Femur (tissue), 1 donor: ENCODE measurements around the gene EDC4.
"Not testable (repeated sequence)": the region's sequence is repeated elsewhere in the genome, so short reads cannot be mapped to it uniquely, and the experiment has no call there.

Experiments used
- DNase-seq: peaks from one replicate; pipeline ENCODE4 v3.0.0-alpha.2; 2017

The EDC4 gene, protein sequence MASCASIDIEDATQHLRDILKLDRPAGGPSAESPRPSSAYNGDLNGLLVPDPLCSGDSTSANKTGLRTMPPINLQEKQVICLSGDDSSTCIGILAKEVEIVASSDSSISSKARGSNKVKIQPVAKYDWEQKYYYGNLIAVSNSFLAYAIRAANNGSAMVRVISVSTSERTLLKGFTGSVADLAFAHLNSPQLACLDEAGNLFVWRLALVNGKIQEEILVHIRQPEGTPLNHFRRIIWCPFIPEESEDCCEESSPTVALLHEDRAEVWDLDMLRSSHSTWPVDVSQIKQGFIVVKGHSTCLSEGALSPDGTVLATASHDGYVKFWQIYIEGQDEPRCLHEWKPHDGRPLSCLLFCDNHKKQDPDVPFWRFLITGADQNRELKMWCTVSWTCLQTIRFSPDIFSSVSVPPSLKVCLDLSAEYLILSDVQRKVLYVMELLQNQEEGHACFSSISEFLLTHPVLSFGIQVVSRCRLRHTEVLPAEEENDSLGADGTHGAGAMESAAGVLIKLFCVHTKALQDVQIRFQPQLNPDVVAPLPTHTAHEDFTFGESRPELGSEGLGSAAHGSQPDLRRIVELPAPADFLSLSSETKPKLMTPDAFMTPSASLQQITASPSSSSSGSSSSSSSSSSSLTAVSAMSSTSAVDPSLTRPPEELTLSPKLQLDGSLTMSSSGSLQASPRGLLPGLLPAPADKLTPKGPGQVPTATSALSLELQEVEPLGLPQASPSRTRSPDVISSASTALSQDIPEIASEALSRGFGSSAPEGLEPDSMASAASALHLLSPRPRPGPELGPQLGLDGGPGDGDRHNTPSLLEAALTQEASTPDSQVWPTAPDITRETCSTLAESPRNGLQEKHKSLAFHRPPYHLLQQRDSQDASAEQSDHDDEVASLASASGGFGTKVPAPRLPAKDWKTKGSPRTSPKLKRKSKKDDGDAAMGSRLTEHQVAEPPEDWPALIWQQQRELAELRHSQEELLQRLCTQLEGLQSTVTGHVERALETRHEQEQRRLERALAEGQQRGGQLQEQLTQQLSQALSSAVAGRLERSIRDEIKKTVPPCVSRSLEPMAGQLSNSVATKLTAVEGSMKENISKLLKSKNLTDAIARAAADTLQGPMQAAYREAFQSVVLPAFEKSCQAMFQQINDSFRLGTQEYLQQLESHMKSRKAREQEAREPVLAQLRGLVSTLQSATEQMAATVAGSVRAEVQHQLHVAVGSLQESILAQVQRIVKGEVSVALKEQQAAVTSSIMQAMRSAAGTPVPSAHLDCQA (N-terminal part only)

DNA sequence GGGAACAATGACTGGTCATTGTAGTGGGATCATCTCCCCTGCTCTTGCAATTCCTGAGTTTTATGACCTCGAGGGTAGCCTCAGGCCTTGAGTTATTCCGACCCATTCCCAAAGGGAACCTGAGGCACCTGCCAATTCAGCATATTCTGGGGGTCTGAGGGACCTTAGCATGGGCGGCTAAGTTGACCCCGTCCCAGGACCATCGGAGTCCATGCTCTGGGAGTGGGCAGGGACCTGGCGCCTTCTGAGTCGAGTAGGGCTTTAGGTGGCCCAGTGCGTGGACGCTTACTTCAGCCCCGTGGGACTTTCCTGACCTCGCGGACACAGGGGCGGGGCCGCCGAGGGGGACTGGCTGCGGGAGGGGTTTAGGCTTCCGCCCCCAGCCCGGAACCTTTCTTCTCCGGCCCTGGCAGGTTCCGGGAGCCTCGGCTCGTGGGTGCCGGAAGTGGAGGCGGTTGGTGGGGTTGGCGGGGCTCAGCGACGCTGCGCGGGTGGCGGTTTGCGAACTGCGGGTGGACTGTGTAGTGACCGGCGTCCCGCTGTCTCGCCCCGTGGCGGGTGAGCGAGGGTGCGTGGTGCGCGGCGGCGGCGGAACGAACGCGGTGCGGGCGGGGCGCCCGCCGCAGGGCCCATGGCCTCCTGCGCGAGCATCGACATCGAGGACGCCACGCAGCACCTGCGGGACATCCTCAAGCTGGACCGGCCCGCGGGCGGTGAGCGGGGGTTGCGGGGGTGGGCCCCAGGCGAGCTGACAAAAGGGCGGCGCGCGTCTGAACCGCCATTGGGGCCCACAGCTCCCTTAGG lies at the start of gene EDC4:
Gene EDC4, plus strand, starts transcription at position 422 of the 804 bp plus-strand sequence. Its CDS starts 210 bp downstream, at position 632.
- DNase-seq: peak; percentile 87

DNA sequence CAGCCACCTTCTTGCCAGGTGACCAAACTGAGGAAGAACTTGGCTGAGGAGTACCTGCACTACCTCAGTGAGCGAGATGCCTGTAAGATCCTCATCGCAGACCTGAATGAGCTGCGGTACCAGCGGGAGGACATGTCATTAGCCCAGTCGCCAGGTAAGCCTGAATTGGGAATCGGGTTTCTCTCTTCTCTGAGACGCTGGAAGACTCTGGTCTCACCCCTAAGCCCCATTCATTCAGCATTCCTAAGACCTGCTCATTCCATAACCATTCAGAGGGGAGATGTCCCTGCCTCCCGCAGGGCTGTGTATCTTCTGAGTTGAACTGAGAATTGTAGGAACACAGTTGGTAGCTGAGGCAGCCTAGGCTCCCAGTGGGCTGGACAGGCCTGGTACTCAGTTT lies 47.7 kb upstream of the EDC4 start:
- DNase-seq: no peak

DNA sequence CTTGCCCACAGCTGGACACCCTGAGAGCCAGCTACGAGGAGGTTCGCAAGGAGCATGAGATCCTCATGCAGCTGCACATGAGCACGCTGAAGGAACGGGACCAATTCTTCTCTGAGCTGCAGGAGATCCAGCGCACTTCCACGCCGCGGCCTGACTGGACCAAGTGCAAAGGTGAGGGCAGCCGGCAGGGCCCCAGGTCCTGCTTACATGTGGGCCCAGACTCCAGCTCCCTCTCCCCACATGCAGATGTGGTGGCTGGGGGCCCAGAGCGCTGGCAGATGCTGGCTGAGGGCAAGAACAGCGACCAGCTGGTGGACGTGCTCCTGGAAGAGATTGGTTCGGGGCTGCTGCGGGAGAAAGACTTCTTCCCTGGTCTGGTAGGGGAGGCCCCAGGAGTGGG lies 46.9 kb upstream of the EDC4 start:
- DNase-seq: no peak

DNA sequence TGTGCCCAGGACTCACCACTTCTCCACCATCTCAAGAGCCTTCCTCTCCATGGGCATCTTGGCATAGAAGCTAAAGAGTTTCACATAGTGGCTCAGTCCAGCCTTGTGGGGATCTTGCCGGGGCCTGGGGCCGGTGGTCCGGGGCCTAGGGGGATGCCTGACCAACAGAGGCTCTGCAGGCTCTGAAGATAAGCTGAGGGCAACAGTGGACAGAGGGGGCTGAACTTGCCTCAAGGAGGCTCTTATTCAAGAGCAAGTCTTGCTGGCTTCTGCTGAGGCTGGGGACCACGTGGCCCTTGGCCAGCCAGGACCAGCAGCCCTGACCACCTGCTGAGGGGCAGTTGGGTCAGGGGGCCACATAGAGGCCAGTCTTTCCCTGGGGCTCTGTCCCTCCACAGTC lies 44.2 kb upstream of the EDC4 start:
- DNase-seq: no peak

DNA sequence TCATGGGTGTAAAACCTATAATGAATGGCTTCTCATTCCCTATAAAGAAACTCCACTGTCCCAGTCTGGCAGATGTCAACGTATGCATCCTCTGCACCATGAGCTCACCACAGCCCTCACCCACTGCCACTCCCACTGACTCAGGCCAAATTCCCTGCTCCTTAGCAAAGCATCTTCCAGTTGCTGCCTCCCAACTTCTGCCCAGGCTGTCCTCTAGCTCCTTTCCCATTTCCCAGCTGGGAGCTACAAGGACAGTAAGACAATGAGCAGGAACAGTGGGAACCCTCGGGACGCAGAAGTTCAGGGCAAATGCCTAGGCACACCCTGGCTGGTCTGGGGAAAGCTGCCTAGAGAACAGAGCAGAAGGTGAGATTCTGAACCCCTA lies 39.8 kb upstream of the EDC4 start:
- DNase-seq: peak; percentile 57

DNA sequence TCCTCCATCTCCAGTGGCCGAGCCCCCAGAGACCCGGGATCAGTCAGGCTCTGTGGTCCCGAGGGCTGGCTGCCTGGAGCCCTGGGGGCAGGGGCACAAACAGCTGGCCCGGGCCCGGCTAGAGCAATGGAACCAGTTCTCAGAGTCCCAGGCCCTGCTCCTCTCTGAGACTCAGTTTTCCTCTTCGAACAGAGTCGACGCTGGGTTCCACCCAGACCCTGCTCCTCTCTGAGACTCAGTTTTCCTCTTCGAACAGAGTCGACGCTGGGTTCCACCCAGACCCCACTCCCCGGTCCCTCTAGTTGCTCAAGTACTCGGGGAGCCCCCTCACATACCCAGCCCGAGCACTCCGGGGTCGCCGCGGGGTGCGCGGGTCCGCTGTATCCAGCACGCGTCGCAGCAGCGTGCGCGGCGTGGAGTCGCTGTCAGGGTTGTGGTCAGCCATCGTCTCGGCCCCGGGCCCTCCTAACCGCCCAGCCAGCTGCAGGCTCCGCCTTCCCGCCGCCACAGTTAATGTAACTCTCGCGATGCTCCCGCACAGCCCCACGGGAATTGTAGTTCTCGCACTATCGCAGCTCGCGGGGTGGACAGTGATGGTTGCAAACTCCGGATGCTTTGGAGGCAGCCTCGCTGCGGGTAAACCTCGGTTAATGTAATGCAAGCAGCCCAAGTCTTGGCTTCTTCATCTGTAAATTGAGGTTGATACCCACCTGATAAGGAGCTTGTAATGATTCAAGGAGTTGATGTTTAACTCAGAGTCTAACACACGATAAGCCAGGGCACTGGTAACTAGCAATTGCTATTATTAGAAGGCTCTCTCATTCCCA lies 39.2 kb upstream of the EDC4 start:
- DNase-seq: peak; percentile 97

DNA sequence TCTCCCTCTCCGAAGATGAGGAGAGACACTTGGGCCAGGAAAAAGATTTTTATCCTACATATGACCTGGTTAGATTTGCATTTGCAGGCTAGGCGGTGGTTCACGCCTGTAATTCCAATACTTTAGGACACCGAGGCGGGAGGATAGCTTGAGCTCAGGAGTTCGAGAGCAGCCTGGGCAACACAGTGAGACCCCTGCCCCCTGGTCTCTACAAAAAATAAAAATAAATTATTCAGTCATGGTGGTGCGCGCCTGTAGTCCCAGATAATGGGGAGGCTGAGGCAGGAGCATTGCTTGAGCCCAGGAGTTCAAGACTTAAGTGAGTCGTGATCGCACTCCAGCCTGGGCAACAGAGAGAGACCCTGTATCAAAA lies 38.6 kb upstream of the EDC4 start:
- no peak for DNase-seq

DNA sequence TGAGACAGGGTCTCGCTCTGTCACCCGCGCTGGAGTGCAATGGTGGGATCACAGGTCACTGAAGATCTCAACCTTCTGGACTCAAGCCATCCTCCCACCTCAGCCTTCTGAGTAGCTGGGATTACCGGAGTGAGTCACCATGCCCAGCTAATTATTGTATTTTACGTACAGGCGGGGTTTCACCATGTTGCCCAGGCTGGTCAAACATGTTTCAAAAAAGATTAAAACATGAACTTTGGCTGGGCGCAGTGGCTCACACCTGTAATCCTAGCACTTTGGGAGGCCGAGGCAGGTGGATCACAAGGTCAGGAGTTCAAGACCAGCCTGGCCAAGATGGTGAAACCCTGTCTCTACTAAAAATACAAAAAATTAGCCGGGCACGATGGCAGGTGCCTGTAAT lies 35.7 kb upstream of the EDC4 start:
- not testable (repeated sequence) for DNase-seq

DNA sequence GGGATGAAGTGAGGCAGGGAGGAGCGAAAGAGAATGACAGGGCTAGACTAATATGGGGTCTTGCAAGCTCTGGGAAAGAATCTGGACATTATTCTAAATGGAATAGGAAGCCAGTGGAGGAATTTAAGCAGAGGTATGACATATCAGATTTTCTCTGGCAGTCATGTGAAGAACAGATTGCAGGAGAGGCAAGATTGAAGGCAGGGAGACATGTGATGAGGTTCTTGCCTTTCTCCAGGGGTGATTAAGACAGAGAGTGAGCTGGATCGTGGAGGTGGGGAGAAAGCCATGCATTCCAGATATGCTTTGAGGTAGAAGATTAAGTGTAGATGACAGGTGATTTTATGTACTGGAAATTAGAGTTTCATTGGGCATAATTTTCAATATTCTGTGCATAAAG lies 35.0 kb upstream of the EDC4 start:
- DNase-seq: no peak

DNA sequence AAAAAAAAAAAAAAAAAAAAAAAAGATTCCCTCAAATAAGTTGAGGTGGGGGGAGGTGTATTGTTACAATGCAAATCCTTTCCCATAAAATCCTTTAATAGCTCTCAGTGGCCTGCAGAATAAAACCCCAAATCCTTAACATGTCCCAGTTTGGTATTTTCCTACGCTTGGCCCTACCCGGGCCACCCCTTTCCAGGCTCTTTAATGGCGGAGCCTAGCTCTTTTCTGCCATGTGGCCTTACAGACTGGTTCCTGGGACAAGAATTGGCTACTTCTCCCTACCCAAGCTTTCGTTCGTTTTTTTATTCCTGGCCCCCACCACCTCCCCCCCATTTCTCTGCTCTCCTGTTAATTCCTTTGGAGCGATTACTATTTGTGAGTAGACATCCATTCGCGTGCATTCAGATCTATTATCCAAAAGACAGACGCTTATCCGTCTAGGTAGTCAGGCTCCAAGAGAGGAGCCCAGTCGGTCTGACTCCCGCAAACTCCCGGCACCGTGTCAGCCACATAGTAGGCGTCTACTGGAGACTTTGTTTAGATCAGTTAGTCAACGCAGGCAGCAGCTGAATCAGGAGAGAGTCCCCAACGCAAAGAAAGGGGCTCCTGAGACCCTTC lies 31.5 kb upstream of the EDC4 start:
- no peak for DNase-seq

DNA sequence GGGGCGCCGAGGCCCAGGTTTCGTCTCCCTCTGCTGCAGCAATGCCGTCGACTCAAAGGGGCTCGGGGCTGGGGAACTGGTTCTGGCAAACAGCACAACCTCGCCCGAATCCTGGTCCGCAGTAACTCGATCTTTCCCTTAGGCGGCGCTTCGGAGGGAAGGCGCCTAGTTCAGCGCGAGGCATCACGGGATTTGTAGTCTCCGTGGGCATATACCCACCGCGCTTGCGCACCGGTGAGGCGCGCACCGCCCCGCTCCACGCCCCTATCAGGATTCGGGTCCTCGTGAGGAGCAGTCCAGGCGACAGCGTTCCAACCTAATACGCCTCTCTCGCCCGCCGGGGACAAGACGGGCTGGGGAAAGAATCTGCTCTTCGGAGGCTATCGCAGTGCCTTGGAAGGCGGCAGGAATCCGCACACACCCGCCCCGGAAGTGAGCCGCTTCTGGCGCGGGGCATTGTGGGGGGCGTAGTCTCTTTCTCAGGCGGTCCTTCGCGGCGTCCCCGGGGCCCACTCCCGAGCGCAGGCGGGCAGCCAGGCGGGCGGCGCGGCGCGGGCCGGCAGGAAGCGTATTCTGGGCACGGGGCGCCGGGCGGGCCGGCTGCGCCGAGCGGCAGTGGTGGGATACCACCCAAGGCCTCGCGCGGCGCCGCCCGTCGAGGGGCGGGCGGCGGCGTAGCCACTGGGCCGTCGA lies 30.9 kb upstream of the EDC4 start, which contains the start of gene THAP11:
Gene THAP11, plus strand, starts transcription at position 505 of the 693 bp plus-strand sequence. CDS start 235 bp downstream, outside the sequence.
- DNase-seq: peak; percentile 96

DNA sequence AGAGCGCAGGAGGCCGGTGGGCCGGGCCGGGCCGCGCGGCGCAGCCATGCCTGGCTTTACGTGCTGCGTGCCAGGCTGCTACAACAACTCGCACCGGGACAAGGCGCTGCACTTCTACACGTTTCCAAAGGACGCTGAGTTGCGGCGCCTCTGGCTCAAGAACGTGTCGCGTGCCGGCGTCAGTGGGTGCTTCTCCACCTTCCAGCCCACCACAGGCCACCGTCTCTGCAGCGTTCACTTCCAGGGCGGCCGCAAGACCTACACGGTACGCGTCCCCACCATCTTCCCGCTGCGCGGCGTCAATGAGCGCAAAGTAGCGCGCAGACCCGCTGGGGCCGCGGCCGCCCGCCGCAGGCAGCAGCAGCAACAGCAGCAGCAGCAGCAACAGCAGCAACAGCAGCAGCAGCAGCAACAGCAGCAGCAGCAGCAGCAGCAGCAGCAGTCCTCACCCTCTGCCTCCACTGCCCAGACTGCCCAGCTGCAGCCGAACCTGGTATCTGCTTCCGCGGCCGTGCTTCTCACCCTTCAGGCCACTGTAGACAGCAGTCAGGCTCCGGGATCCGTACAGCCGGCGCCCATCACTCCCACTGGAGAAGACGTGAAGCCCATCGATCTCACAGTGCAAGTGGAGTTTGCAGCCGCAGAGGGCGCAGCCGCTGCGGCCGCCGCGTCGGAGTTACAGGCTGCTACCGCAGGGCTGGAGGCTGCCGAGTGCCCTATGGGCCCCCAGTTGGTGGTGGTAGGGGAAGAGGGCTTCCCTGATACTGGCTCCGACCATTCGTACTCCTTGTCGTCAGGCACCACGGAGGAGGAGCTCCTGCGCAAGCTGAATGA lies 30.1 kb upstream of the EDC4 start:
- DNase-seq: peak; percentile 66

DNA sequence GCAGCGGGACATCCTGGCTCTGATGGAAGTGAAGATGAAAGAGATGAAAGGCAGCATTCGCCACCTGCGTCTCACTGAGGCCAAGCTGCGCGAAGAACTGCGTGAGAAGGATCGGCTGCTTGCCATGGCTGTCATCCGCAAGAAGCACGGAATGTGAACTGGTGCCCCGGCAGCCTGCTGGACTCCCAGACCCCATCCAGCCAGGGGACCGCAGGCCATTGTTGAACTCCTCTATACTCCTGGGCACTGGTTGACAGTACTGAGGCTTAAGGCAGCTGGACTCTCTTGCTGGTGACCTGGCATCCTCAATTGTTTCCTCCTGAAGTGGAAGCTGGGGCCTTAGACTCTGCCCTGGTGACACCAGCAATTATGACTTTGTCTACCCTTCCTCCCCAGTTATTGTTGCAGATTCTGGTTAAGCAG lies 29.5 kb upstream of the EDC4 start:
- DNase-seq: no peak

DNA sequence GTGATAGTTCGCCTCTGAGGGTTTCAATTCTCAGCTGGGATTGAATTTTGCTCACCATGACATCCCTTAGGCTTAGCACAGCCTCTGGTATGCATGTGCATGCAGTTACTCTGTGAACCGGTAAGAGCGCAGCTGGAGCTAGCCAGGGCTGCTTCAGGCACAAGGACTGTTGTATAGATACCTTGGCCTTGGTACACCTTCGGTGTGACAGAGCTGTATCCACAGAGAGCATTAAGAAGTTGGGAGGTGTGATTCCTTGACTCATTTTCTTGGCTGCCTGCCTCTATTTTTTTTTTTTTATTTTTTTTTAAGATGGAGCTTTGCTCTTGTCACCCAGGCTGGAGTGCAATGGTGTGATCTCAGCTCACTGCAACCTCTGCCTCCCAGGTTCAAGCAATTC lies 28.4 kb upstream of the EDC4 start:
- no peak for DNase-seq

DNA sequence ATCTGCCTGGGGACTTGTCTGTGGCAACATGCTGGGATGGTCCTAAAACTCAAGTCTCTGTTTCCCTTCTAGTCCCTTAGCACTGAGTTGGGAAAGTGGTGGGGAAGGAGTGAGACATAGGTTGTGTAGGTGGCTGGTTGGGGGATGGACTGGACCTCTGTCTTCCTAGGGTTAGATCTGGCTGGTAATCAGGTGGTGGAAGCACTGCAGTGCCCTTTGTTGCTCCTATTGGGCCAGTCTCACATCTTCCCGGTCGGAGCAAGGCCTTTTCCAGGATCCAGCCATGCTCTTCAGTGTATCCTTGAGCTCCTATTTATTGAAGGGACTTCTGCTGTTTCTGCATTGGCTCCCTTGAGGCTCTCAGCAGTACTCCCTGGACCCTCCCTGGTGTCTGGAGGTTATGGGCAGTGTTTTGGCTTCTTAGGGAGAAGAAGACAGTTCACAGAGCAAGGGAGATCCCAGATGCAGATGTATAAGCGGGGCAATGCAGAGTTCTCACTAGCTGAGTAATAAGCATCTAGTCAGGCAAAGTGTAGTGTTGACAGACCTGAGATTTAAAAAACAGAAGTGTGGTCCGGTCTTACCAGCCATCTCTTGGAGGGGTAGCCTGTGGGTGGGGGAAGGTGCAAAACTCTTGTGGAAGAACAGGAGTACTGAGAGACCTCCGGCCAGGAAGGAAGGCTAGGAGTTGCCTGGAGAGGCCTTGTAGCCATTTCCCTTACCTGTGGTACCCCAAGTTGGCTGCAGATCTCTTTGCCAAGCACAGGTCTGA lies 27.4 kb upstream of the EDC4 start:
- no peak for DNase-seq

DNA sequence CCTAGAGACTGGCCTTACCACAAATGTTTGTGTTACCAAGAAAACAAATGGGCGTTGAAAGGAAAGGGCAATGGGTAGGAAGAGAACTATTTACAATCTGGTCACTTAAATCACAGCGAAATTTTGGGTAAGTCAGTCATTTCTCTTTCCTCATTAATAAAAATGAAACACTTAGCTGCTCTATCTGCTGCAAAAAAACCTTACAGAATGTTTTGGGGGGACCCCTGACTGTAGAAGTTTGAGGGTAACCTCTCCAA lies 26.9 kb upstream of the EDC4 start:
- no peak for DNase-seq

DNA sequence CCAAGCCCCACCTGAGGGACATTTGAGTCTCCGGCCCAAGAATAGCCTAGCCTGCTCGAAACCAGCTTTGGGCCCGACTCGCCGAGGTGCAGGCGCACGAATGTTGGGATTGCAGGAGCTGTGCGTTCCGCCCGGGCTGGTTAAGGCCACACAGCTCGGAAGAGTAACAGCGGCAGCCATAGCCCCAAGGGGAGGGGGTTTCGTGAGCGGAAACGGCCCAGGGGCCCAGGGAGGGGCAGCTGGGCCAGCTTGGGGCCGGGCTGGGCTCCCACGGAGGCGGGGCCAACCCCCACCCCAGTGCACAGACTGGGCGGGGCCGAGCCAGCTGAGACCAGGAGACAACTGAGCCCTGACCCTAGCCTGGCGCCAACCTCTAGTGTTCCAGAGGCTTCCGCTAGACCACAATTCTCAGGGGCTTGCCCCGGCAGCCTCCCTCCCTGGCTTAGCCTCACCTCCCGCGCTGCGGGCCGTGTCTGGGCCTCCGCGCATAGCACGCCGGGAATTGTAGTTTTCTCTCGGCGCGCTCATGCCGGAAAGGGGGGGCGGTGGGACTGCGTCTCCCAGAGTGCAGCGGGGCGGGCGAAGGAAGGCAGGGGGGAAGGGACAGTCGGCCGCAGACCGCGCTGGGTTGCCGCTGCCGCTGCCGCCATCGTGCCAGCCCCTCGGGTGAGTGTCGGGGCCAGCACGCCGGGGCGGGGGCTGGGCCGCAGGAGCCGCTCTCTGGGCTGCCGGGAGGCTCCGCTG lies 26.4 kb upstream of the EDC4 start, which contains the start of gene NUTF2:
Gene NUTF2, plus strand, starts transcription at position 614 of the 744 bp plus-strand sequence. CDS start 18,198 bp downstream, outside the sequence.
- peak; percentile 98 for DNase-seq
